ENCODE measurements around the gene NOTCH1.

NOTCH1 gene

DNA sequence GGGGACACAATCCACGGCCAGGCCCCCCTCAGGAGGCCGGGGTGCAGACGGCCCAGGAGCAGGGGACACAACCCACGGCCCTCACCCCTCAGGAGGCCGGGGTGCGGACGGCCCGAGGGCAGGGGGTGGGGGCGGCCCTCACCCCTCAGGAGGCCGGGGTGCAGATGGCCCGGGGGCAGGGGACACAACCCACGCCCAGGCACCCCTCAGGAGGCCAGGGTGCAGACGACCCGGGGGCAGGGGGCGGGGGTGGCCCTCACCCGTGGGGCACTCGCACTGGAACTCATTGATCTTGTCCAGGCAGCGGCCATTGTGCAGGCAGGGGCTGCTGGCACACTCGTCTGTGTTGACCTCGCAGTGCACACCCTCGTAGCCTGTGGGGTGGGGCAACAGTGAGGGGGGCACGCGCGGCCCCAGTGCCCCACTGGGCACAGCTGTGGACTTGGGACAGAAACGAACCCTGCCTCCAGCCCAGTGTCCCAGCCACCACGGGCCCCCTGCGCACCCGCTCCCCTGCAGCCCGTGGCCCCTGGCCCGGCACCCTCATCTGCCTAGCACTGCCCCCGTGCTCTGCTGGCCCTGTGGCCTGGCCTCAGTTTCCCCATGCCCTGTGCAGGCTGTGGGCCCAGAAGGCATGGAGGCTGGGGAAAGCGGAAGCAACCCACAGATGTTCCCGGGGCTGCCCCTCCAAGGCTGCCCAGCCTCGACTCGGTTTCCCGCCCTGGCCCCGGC, 28.7 kb downstream of the NOTCH1 start:
- DNase-seq (ENCODE audit: low read depth in 3 of 3), result no peak

DNA sequence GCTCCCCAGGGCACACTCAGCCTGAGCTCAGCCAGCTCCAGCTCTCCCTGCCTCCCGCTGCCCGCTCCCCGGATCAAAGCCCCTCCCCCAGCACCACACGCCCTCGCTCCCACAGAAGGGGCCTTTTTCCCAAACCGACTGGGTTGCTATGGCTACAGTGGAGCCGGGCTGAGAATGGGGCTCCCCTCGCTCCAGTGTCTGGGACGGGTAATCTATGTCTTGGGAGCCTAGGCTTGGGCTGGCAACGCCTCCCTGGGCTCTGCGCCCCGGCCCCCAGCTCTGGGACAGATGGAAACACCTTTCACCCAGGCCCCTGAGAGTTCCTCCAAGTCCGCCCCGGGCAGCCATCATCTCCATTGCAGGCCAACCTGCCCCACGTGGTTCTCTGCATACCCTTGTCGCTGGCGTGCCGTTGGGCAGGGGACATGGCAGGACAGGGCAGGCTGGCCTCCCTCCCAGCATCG, 29.6 kb downstream of the NOTCH1 start:
- no peak for DNase-seq (ENCODE audit: low read depth in 3 of 3)

DNA sequence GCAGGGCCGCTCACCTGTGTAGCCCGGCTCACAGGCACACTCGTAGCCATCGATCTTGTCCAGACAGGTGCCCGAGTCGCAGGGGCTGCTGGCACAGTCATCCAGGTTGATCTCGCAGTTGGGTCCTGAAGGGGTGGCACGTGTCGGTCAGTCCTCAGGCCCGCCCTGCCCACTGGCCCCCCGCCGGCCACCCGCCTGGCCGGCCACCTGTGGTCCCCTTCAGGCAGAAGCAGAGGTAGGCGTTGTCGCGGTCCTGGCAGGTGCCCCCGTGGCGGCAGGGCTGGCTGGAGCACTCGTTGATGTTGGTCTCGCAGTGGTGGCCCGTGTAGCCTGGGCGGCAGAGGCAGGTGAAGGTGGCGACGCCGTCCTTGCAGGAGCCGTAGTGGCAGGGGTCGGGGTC, 30.6 kb downstream of the NOTCH1 start:
- DNase-seq (ENCODE audit: low read depth in 3 of 3), result no peak

DNA sequence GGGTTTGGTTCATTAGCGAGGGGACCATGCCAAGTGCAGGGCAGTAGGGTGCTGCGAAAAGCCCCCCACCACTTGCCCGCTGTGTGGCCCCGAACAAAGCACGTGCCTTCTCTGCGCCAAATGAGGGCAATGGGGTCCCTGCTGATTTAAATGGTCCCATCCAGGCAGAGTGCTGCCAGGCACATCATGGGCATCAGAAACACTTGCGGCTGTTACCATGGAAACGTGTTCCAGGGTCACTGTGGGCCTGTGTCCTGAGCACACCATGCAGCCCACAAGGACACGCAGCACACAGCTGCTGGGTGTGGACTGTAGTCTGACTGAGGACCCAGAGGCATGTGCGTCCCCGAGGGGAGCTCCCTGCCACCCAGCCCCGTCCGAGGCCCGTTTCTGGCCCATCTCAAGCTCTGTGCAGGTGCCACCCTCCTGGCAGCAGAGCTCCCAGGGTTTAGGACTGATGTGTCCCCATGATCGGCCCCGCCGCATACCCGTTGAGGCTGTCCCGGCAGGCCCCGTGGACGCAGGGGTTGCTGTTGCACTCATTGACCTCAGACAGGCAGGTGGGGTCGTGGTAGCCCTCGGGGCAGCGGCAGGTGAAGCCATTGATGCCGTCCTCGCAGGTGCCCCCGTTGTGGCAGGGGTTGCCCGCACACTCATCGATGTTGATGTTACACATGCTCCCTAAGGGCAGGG, 31.7 kb downstream of the NOTCH1 start:
- DNase-seq (ENCODE audit: low read depth in 3 of 3), result no peak

DNA sequence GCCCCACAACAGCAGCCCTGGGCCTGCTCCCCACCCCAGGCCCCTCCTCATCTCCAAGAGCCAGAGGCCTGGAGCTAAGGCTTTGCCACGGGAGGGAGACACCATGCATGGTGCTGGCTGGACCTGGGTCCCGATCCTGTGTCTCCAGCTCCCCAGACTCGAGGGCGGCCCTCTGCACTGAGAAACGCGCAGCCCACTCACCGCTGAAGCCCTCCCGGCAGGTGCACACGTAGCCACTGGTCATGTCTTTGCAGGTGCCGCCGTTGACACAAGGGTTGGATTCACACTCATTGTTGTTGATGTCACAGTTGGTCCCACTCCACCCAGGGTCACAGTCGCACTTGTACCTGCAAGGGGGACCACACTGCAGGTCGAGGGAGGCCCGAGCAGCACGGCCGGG, 32.7 kb downstream of the NOTCH1 start:
- no peak for DNase-seq (ENCODE audit: low read depth in 3 of 3)

DNA sequence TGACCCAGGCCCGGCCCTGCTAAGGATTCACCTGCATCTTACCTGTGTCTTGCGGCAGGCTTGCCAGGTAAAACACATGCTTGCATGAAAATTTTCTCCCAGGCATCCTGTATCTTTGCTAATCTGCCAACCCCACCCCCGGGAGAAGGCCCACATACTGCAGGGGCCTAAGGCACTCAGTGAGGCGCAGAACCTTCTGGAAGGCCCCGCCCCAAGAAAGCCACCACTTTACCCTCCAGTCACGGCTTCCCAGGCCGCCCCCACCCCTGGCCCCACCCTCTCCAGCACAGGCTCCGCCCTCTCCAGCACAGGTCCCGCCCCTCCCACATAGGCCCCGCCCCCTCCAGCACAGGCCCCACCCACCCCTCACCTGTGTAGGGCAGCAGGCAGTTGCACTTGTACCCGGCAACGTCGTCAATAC, 33.2 kb downstream of the NOTCH1 start:
- no peak for DNase-seq (ENCODE audit: low read depth in 3 of 3)

DNA sequence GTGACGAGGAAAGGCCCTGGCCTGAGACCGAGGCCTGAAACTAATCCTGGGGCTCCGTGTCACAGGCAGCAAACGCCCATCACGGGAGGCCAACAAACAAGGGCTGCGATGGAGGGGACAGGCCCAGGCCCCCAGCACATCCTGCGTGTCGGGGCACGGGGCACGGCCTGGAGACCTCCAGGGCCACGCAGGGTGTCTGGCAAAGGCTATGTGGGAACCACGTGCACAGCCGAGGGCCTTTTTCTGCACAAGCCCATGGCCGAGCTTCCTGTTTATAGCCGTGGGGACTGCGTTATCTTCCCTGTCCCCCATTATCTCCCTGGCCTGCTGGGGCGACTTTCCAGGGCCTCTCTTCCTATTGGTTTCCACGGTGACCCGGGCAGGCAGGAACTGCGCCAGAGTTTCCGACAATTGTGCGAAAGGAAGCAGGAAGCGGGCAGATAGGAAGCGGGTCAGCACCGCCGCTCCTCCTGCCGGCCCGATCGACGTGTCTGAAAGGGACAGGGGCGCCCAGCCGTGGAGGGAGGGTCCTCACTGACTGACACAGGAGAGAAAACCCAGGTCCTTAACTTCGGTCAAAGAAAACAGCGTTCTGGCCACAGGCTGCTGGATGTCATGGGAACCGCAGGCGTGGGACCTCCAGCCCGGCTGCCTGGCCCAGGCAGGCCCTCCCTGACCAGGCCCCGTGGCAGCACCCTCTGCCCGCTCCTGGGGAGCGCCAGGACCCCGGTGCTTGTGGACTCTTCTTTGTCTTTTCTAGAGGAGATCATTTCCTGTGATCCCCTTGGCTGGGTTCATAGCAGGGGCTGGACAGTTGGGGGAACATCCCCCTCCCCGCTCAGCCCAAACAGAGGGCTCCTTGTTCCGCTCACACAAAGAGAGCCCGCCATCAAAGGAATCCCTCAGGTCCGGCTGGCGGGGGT, 33.9 kb downstream of the NOTCH1 start:
- DNase-seq (ENCODE audit: low read depth in 3 of 3), result no peak

DNA sequence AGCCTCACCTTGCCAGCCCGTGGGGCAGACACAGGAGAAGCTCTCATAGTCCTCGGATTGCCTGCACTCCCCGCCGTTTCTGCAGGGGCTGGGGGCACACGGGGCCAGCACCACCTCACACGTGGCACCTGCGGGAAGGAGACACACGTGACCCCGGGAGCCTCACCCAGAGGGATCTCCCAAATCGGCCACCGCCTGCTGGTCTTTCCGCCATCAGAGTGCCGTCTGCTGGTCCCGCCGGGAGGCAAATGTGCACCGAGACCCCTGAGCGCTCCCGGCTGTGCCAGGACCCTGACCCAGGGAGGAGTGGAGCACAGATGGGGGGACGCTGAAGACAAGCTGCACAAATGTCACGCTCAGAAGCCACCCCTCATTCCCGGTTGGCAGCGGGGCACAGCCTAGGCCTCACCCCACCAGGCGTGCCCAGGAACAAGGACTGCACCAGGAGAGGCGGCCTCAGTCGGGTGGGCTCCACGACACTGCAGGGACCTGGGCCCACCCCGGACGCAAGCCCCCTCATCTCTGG, 34.6 kb downstream of the NOTCH1 start:
- DNase-seq (ENCODE audit: low read depth in 3 of 3), result no peak

DNA sequence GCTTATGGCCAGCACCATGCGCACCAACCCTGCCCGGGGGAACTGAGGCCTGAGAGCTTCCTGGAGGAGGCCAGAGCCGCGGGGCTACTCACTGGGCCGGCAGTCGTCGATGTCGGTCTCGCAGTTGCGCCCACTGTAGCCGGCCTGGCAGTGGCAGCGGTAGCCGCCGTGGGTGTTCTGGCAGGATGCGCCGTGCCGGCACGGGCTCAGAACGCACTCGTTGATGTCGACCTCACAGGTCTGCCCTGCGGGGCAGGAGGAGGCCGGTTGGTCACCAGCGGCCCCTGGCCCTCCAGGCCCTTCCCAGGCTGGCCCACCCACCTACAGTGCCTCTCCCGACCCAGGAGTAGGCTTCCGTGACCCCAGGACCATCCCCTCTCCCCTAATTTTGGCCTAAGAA, 35.3 kb downstream of the NOTCH1 start:
- DNase-seq (ENCODE audit: low read depth in 3 of 3), result no peak

DNA sequence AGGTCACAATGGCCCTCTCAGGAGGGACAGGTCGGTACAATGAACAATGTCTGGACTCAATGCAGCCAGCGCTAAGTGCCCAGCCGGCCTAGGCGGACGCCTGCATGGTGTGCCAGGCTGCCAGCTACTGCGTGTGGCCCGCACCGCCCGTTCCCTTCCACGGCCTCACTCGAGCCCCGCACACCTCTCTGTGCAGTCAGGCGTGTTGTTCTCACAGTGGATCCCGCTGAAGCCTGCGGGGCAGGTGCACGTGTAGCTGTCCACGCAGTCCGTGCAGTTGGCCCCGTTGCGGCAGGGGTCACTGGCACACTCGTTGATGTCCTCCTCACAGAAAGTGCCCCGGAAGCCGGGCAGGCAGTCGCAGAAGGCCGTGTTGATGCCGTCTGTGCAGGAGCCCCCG, 36.3 kb downstream of the NOTCH1 start:
- no peak for DNase-seq (ENCODE audit: low read depth in 3 of 3)

DNA sequence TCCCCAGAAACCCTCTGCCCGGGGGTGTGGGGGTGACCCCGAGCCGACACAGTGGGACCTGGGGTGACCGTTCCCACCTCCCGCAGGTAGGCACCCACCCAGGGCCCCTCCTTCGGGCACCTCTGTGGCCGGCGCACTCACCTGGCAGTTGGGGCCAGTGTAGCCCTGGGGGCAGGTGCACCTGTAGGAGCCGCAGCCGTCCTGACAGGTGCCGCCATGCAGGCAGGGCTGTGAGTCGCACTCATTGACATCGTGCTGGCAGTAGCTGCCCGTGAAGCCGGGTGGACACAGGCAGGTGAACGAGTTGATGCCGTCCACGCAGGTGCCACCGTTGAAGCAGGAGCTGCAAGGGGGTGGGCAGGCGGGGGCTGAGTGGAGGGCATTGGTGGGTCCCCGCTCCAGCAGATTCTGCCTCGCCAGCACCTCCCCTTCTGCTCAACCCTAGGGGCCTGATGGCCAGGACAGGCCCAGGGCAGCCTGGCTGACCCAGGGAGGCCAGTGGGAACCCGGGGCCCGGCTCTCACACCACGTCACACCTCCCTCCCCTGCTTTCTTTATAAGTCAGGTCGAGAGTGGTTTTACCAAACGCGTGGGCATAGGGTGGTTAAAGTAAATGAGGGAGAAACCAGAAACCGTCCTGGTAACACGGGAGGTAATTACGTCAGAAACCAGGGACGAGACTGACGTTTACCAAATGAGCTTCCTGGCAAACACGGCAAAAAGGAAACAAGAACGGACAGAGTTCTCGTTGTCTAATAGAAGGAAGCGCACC, 36.9 kb downstream of the NOTCH1 start:
- no peak for DNase-seq (ENCODE audit: low read depth in 3 of 3)

DNA sequence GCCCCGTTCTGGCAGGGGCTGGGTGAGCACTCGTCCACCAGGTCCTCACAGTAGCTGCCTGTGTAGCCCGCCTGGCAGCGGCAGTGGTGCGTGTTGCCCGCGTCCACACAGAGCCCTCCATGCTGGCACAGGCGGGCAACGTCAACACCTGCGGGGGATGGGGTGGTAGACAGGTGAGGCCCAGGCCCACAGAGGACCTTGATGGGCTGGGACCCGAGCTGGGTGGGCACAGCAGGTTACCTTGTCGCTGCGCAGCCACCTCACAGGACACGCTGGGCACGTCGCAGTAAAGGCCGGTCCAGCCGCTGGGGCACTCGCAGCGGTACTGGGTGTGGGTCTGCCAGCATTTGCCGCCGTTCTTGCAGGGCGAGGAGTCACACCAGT, 37.9 kb downstream of the NOTCH1 start:
- no peak for DNase-seq (ENCODE audit: low read depth in 3 of 3)

DNA sequence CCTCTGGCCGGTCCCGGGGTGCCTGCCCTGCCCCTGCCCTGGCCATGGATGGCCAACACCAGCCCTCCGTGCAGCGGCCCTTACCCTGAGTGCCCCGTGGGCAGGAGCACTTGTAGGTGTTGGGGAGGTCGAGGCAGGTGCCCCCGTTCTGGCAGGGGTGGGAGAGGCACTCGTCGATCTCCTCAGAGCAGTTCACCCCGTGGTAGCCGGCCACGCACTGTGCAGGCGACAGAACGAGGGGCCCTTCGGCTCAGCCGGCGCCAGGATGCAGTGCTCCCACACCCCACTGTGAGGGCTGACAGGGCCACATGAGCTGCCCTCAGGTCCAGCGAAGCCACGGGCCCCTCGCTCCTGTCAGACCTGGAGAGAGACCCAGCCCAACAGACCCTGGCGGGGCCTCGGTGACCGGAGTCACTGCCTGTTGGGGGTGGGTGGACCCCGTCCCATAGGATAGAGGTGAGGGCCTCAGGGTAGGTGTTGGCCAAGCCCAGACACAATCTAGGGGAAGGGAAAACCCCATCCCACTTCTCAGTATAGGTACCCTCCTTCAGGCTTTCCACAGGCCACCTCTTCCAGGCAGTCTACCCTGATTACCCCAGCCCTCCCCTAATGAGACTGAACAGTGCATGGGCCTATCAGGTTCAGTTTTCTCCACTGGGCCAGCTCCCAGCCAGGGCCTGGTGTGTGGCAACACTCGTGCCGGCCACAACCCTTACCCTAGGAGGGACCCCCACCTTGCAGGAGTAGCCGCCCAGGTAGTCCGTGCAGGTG, 38.4 kb downstream of the NOTCH1 start:
- DNase-seq (ENCODE audit: low read depth in 3 of 3), result no peak

DNA sequence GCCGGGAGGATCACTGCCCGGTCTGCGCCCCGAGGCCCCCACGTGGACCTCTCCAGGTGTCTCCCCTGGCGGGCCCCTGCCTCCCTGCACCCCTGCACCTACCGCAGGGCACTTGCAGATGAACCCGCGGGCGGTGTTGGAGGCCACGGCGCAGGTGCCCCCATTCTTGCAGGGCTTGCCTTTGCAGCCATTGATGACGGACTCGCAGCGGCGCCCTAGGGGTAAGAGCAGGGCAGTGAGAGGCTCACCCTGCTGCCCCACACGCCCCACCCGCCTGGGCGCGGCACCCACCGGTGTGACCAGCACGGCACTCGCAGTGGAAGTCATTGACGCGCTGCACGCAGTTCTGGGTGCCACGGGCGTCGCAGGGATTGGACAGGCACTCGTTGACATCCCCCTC, 39.4 kb downstream of the NOTCH1 start:
- DNase-seq (ENCODE audit: low read depth in 3 of 3), result no peak

DNA sequence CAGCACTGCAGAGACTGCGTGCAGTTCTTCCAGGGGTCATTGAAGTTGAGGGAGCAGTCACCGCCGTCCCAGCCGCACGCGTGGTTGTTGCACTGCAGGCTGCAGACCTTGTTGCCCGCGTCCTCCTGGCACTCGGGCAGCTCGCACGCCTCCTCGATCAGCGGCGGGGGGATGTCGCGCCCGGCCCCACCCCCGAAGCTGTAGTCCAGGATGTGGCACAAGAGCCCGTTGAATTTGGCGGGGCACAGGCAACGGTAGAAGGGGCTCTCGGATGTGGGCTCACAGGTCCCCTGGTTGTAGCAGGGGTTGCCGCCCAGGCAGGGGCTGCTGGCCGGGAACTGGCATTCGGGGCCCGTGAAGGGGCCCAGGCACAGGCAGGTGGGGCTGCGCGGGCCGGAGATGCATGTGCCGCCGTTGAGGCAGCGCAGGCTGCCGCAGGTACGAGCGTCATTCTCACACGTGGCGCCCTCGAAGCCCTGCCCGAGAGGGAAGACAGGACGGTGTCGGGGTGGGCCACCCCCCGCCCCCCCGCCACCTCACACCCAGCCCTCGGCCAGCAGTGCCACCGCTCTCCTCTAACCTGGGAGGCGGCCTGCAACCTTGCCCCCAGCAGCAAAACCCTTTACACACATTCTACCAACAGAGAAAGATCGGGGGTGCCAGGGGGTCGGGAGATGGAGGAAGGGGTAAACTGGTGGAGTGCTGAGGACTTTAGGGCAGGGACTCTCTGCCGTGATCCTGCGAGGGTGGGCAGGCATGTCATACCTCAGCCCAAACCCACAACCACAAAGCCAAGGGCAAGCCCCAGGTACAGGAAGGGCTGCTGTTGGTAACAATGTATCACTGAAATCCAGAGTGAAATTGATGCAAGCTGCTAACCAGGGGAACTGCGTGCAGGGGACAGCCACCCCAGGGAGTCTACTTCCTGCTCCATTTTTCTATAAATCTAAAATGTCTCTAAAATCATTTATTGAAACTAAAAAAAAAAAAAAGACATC, 40.1 kb downstream of the NOTCH1 start:
- DNase-seq (ENCODE audit: low read depth in 3 of 3), result no peak

DNA sequence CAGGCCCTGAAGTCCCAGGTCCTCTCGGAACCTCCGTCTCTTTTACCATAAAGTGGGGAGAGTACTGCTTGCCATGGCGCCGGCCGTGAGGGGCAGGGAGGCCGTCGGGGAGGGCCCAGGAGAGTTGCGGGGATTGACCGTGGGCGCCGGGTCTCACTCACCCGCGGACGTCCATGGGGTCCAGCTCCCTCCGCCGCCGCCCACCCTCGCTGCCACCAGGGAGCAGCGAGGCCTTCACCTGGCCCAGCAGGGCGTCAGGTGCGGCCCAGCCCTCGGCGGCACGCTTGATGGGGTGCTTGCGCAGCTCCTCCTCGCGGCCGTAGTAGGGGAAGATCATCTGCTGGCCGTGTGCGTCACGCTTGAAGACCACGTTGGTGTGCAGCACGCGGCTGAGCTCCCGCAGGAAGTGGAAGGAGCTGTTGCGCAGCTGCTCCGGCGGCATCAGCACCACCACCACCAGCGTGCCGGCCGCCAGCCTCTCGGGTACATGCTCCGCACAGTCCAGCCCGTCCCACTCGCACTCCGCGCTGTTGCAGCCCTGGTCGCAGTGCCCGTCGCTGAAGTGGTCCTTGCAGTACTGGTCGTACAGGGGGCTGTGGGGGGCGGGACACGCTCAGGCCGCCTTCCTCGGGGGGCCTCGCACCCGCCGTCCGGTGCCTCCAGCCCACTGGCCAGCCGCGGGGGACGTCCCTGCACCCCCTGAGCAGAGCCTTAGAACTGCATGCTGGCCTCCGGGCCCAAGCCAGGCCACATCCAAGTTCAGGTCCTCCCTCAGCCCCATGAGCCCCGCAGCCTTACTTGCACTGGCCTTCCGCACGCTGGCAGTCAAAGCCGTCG, 41.1 kb downstream of the NOTCH1 start:
- DNase-seq (ENCODE audit: low read depth in 3 of 3), result no peak

DNA sequence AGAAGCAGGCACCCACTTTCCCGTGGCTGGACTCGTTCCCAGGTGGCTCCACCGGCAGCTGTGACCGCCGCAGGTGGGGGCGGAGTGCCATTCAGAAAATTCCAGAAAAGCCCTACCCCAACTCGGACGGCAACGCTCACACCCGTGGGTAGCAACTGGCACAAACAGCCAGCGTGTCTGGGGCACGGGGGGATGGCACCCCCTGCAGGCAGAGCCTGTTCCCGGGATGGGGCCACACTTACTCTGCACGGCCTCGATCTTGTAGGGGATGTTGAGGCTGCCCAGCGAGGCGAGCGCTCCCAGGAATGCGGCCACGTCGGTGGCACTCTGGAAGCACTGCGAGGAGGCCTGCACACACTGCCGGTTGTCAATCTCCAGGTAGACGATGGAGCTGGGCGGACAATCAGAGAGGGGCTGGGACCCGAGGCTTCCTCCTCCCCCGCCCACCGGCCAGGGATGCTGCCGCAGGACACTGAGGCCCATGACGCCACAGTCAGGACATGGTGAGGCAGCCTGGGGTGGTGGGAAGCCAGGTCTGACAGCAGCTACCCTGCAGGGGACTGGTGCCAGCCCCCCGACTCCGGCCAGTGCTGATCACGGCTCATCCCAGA, 42.8 kb downstream of the NOTCH1 start:
- DNase-seq (ENCODE audit: low read depth in 3 of 3), result no peak

DNA sequence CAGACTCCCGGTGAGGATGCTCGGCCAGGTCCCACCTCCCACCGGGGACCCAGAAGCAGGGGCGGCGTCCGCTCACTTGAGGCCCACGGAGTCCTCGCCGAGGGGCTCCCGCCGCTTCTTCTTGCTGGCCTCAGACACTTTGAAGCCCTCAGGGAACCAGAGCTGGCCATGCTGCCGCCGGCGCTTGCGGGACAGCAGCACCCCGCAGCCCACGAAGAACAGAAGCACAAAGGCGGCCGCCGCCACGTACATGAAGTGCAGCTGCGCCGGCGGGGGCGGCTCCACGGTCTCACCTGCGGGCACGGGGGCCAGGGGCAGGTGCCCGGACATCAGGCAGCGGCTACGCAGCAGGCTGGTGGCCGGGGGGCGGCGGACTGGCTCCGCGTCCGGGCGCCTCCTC, 43.7 kb downstream of the NOTCH1 start:
- no peak for DNase-seq (ENCODE audit: low read depth in 3 of 3)

All from stimulated activated CD4-positive, alpha-beta T cell treated with anti-CD3 and anti-CD28 coated beads, TNF-alpha, amount 100 ng/mL, for 4 hours (primary cell).